Gastrocnemius medialis (tissue), 4 donors: Measurements from ENCODE around the gene C1QTNF8. TPM values are rescaled to one million over a fixed set of nuclear protein-coding genes. Genes with fewer than 3 reads are reported as not detected.

Experiments
- ATAC-seq, 2 donors: fragments of 150-250 bp; one replicate each; pipeline ENCODE4 v1.9.1; 2016
- DNase-seq, 2 donors: peaks; one replicate each; pipeline ENCODE4 v3.0.0-alpha.2; 2019
- H3K27ac ChIP-seq, 4 donors: fragments of 200-600 bp; sonication (generic); 1 replicate in 1 of 4; 2 replicates in 3 of 4; pipeline ENCODE4 v1.5.1; 2016 to 2018; ENCODE audit warnings: mild to moderate bottlenecking in 2 of 4, moderate library complexity in 1 of 4
- H3K27me3 ChIP-seq, 3 donors: fragments of 200-600 bp; sonication (generic) in 2 of 3; 1 replicate in 1 of 3; 2 replicates in 2 of 3; pipeline versions ENCODE4 v1.5.1 to v1.6.0; 2016 to 2019; ENCODE audit warnings: mild to moderate bottlenecking in 1 of 3, moderate library complexity in 1 of 3
- H3K36me3 ChIP-seq, 2 donors: fragments of 200-600 bp; sonication (generic) in 1 of 2; one replicate each; pipeline ENCODE4 v1.5.1; 2017 to 2018
- H3K4me1 ChIP-seq, 2 donors: fragments of 200-600 bp; sonication (generic) in 1 of 2; one replicate each; pipeline ENCODE4 v1.5.1; 2016 to 2017; ENCODE audit warnings: mild to moderate bottlenecking in 2 of 2
- H3K4me3 ChIP-seq, 4 donors: fragments of 200-600 bp; sonication (generic) in 3 of 4; 1 replicate in 1 of 4; 2 replicates in 3 of 4; pipeline ENCODE4 v1.5.1; 2016 to 2019; ENCODE audit warnings: mild to moderate bottlenecking in 2 of 4
- H3K9me3 ChIP-seq, 3 donors: fragments of 200-600 bp; sonication (generic) in 2 of 3; 1 replicate in 1 of 3; 2 replicates in 2 of 3; pipeline ENCODE4 v1.5.1; 2016 to 2019
- CTCF ChIP-seq, 5 experiments: fragments of 450-650 bp in 3 of 5; fragments of 200-600 bp in 2 of 5; sonication (generic) in 2 of 5; IDR thresholded peaks in 4 of 5; conservative IDR thresholded peaks in 1 of 5; 1 replicate in 4 of 5; 2 replicates in 1 of 5; pipeline ENCODE4 v1.5.1; 2016 to 2019; ENCODE audit warnings: antibody characterized with exemption in 5 of 5, mild to moderate bottlenecking in 3 of 5, moderate library complexity in 3 of 5
- POLR2A ChIP-seq, 2 donors: fragments of 450-650 bp; IDR thresholded peaks; one replicate each; pipeline ENCODE4 v1.6.1; 2017; ENCODE audit warnings: antibody characterized with exemption in 2 of 2, mild to moderate bottlenecking in 2 of 2, moderate library complexity in 2 of 2
- in situ Hi-C, 4 donors: fragments of 200-750 bp; cut with MboI; loops; one replicate each; pipeline versions ENCODE4 v1.15.0 to v1.8.0; 2017; ENCODE audit warnings: low sequenced_read_pairs in 4 of 4
- intact Hi-C: fragments of 100-400 bp; cut with DNase I; formaldehyde crosslinking; loops from one replicate; pipeline ENCODE4 v1.15.1; 2023; ENCODE audit warnings: low total_unique reads
- total RNA-seq, 4 donors: library from RNA; depleted of rRNA; stranded (reverse); fragments of >200 nt; gene quantifications; one replicate each; pipeline versions ENCODE4 v1.1.0 to v1.2.3, GENCODE V29; 2016

The C1QTNF8 gene
- total RNA-seq, 4 donors from 2014 or later, result not detected

- DNase-seq, result no peak
- Histone ChIP-seq H3K9me3 (no peaks in the 10 kb centered on the region), H3K27me3 (peaks cover 8 to 27% (median 21%) of the 10 kb centered on the region in 3 donors), H3K36me3 (no peaks in the 10 kb centered on the region), H3K27ac (no peak overlapping the region), H3K4me3 (no peak overlapping the region), H3K4me1 (no peaks in the 10 kb centered on the region)
- no peak for TF ChIP-seq POLR2A (IDR thresholded peaks at IDR 0.05)
- no peak for TF ChIP-seq CTCF (IDR thresholded peaks at IDR 0.05 in 4 of 5, conservative IDR thresholded peaks at IDR 0.05 in 1 of 5)
- intact Hi-C loops (no loop called here), in situ Hi-C loops (loop anchor here in 1 of 4 donors (25.0 kb wide), 1 partner anchor 248 kb away; the partner anchor contains the start of gene GNG13)
- ATAC-seq, result no peak
Measured at GRCh38 chr16:1060416-1061340, 35.4 kb downstream of the C1QTNF8 start.

- intact Hi-C loops, result loop anchor here (5.0 kb wide), 1 partner anchor 247 kb away; no protein-coding TSS in a partner anchor
- ATAC-seq, result no peak
Measured at GRCh38 chr16:1059310-1059709, 36.7 kb downstream of the C1QTNF8 start.

GRCh38 chr16:1058216-1058615 lies 37.8 kb downstream of the C1QTNF8 start:
- DNase-seq (no peak), ATAC-seq (no peak)
- in situ Hi-C loops (loop anchor here in 1 of 4 donors (25.0 kb wide), 1 partner anchor 246 kb away; the partner anchor contains the start of gene GNG13), intact Hi-C loops (loop anchor here (5.0 kb wide), 1 partner anchor 246 kb away; no protein-coding TSS in a partner anchor)
- no peak overlapping the region for H3K27ac ChIP-seq
- no peaks in the 10 kb centered on the region for H3K4me1 ChIP-seq
- H3K4me3 ChIP-seq, result no peak overlapping the region
- no peaks in the 10 kb centered on the region for H3K9me3 ChIP-seq
- TF ChIP-seq POLR2A (IDR thresholded peaks at IDR 0.05), result no peak
- H3K36me3 ChIP-seq, result no peaks in the 10 kb centered on the region
- peaks cover 0 to 31% (median 20%) of the 10 kb centered on the region in 3 donors for H3K27me3 ChIP-seq

More at GRCh38 chr16:1059310-1059709, 36.7 kb downstream of the C1QTNF8 start:
- H3K27ac ChIP-seq, result no peak overlapping the region
- no peaks in the 10 kb centered on the region for H3K36me3 ChIP-seq
- peaks cover 0 to 22% (median 12%) of the 10 kb centered on the region in 3 donors for H3K27me3 ChIP-seq
- TF ChIP-seq CTCF (IDR thresholded peaks at IDR 0.05 in 4 of 5, conservative IDR thresholded peaks at IDR 0.05 in 1 of 5), result no peak
- no peak for TF ChIP-seq POLR2A (IDR thresholded peaks at IDR 0.05)
- no peaks in the 10 kb centered on the region for H3K4me1 ChIP-seq
- no peaks in the 10 kb centered on the region for H3K9me3 ChIP-seq
- DNase-seq, result no peak
- no peak overlapping the region for H3K4me3 ChIP-seq
- in situ Hi-C loops, result loop anchor here in 1 of 4 donors (25.0 kb wide), 1 partner anchor 247 kb away; the partner anchor contains the start of gene GNG13

GRCh38 chr16:1057252-1057932 lies 38.7 kb downstream of the C1QTNF8 start:
- DNase-seq (peak in 1 of 2 donors; percentile 32), ATAC-seq (peak; percentile 56 to 60)
- Histone ChIP-seq H3K36me3 (no peaks in the 10 kb centered on the region), H3K4me3 (no peak overlapping the region), H3K4me1 (no peaks in the 10 kb centered on the region), H3K9me3 (no peaks in the 10 kb centered on the region), H3K27ac (no peak overlapping the region), H3K27me3 (peaks cover 6 to 39% (median 27%) of the 10 kb centered on the region in 3 donors)
- intact Hi-C loops, result loop anchor here (1.0 to 5.0 kb wide), 2 partner anchors 46 to 245 kb away; no protein-coding TSS in a partner anchor
- TF ChIP-seq POLR2A (IDR thresholded peaks at IDR 0.05) (no peak), CTCF (IDR thresholded peaks at IDR 0.05 in 4 of 5, conservative IDR thresholded peaks at IDR 0.05 in 1 of 5) (peak; percentile 76 to 95 (median 93))
- in situ Hi-C loops, result loop anchor here in 1 of 4 donors (25.0 kb wide), 1 partner anchor 245 kb away; the partner anchor contains the start of gene GNG13
